NCI-H2029 treated with DMSO at 0.1 percent for 48 hours (cell line): ENCODE measurements around the gene BTNL2.
"Not testable (repeated sequence)": the region's sequence is repeated elsewhere in the genome, so short reads cannot be mapped to it uniquely, and the experiment has no call there.

ENCODE experiments used
- DNase-seq: peaks from one replicate; lab custom pipeline; 2025; lab: John Stamatoyannopoulos, UW

BTNL2 gene, protein sequence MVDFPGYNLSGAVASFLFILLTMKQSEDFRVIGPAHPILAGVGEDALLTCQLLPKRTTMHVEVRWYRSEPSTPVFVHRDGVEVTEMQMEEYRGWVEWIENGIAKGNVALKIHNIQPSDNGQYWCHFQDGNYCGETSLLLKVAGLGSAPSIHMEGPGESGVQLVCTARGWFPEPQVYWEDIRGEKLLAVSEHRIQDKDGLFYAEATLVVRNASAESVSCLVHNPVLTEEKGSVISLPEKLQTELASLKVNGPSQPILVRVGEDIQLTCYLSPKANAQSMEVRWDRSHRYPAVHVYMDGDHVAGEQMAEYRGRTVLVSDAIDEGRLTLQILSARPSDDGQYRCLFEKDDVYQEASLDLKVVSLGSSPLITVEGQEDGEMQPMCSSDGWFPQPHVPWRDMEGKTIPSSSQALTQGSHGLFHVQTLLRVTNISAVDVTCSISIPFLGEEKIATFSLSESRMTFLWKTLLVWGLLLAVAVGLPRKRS

DNA sequence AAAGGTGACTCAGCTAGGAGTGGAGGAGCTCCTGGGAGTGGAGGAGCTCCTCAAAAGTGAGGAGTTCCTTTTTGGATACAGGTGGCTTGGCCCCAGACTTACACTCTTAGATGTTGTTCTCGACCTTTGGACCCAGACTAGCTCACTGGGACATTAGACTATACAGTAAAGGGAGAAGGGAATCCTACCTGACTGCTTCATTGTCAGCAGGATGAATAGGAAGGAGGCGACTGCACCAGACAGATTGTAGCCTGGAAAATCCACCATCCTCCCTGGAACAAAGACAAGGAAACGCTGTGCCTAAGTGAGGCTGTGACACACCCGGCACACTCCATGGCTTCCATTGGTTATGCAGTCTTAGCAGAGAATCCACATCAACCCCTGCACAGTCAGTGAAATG lies at the start of gene BTNL2:
Gene BTNL2, minus strand, starts transcription at position 325 of the 400 bp plus-strand sequence. Its CDS starts 58 bp downstream, at position 267.
- no peak for DNase-seq

DNA sequence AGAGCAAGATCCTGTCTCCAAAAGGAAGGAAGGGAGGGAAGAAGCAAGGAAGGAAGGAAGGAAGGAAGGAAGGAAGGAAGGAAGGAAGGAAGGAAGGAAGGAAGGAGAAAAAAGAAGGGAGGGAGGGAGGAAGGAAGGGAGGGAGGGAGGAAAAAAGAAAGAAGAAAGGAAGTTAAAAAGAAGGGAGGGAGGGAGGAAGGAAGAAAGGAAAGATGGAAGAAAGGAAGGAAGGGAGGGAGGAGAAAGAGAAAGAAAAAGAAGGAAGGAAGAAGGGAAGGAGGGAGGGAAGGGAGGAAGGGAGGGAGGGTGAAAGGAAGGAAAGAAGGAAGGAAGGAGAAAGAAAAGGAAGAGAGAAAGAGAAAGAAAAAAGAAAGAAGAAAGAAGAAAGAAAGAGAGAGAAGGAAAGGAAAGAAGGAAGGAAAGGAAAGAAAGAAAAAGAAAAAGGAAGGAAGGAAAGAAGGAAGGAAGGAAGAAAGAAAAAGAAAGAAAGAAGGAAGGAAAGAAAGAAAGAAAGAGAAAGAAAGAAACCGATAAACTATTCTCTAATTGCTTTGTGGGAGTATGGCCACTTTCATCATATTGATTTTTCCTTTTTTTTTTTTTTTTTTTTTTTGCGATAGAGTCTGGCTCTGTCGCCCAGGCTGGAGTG lies 42.2 kb upstream of the BTNL2 start:
- DNase-seq = no peak

DNA sequence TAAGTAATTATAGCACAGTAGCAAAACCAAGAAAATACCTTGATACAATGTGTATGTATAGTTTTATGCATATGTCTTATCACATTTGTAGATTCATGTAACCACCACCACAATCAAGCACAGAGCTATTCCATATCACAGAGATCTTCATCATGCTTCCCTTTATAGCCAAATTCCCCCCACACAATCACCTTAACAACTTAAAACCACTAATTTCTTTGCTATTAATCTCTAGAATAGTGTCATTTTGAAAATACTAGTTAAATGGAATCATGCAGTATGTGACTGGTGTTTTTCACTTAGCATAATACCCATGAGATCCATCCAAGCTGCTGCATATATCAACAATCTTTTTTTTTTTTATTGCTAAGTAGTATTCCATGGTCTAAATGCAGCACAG lies 41.0 kb upstream of the BTNL2 start:
- DNase-seq = no peak

DNA sequence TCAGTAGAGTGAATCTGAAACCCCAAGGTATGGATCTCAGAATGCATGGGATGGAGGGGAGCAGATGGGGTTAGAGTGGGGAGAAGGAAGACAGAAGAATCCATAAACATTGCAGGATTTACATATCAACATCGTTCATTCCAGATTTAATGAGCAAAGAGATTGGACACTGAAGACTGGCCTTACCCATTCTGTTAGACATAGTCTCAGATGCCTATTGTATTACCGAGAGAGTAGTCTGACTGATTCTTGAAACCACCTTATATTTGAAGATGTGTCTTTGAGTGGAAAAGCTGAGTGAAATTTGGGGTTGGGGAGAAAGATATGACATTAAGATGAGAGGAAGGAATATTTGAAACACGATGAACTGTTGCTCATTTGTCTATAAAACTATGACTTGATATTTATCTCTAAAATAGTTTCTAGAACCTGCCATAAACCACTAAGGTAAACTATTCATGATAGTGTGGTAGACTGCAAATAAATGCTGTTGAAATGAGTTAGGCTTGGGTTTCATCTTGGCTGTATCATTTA lies 38.4 kb upstream of the BTNL2 start:
- DNase-seq = no peak

DNA sequence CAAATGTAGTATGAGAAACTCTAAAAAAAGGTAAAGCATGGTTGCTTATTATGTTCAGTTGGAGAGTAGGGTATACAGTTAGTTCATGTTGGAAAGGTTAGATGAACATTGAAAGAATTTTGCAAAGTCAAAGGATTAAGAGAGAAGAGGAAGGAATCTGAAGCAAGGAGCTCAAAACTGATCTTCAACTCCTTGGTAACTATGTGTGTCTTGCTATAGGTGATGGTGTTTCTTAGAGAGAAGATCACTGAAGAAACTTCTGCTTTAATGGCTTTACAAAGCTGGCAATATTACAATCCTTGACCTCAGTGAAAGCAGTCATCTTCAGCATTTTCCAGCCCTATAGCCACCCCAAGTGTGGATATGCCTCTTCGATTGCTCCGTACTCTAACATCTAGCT lies 37.5 kb upstream of the BTNL2 start:
- DNase-seq = no peak

DNA sequence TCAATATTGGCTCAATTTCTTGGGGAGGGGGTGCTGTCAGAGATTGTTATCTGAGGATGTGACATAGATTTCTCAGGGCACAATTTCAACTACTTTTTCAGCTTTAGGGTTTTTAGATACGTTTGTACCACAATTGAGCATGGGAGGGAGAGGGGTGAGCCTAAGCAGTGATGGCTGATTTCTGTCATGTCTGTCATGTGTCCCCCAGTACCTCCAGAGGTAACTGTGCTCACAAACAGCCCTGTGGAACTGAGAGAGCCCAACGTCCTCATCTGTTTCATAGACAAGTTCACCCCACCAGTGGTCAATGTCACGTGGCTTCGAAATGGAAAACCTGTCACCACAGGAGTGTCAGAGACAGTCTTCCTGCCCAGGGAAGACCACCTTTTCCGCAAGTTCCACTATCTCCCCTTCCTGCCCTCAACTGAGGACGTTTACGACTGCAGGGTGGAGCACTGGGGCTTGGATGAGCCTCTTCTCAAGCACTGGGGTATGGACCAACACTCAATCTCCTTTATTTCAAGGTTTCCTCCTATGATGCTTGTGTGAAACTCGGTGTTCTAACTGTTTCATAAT lies 36.1 kb upstream of the BTNL2 start:
- no peak for DNase-seq

DNA sequence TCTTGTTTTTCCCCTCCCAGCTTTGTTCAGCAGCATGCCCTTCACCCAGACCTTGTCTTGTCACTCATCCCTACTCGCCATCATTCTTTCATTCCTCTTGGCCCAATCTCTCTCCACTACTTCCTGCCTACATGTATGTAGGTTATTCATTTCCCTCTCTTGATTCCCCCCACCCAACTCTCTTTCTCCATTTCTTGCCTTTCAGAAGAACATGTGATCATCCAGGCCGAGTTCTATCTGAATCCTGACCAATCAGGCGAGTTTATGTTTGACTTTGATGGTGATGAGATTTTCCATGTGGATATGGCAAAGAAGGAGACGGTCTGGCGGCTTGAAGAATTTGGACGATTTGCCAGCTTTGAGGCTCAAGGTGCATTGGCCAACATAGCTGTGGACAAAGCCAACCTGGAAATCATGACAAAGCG lies 35.3 kb upstream of the BTNL2 start:
- no peak for DNase-seq

DNA sequence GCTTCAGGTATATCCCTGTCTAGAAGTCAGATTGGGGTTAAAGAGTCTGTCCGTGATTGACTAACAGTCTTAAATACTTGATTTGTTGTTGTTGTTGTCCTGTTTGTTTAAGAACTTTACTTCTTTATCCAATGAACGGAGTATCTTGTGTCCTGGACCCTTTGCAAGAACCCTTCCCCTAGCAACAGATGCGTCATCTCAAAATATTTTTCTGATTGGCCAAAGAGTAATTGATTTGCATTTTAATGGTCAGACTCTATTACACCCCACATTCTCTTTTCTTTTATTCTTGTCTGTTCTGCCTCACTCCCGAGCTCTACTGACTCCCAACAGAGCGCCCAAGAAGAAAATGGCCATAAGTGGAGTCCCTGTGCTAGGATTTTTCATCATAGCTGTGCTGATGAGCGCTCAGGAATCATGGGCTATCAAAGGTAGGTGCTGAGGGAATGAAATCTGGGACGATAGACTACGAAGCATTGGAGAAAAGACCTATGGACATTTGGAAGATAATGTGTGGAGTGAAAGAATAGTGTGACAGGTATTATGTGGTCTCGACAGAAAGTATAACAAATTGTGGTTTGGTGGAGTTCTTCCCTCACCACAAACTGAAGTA lies 32.7 kb upstream of the BTNL2 start, which contains the start of gene HLA-DRA:
Gene HLA-DRA, plus strand, starts transcription at position 286 of the 613 bp plus-strand sequence. Its CDS starts 64 bp downstream, at position 350.
- DNase-seq = no peak

DNA sequence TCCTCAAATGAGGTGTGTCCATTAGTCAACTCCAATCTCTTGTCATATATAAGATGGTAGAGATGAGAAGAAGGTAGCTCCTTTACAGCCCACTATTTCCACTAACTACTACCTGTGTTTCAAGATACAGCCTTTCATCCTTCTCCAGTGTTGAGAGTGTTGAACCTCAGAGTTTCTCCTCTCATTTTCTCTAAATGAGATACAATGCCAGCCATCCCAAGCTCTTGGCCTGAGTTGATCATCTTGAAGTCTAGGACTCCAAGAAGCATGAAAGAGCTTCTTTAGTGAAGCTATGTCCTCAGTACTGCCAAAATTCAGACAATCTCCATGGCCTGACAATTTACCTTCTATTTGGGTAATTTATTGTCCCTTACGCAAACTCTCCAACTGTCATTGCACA lies 32.2 kb upstream of the BTNL2 start:
- DNase-seq = no peak

DNA sequence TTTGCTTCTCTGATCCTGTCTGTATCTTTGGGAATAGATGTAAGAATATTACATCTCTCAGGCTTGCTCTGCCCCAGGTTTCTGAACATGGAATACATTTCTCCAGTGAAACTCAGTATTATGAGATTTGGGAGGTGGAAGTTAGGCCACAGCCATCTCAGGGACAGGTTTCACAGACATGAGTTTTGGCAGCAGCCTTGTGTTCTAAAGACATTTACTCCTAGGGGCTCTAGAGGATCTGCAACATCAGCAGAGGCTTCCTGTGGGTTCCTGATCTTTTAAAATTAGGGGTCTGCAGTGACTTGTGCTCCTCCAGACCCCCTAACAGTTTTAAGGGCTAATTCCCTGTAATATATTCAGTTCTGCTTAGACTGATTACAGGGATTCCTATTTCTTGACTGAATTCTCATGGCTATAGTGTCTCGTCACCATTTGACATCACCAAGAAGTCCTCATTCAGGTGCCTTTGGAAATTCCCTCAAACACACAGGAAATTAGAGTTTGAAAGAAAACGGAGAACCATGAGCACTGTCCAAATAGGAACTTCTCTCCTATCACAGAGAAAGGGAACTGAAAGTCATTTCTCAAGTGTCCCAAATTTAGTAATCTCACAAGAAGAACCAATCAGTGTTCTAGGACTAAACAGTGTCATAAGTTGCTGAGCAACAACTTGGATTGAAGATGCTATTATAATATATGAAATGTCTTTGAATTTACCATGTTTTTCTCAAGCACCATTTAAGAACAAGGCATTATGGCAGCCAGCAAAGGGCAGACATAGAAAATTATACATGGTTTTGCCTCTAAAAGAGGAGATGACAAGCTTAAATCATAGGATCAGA lies 30.2 kb upstream of the BTNL2 start:
- DNase-seq = no peak

DNA sequence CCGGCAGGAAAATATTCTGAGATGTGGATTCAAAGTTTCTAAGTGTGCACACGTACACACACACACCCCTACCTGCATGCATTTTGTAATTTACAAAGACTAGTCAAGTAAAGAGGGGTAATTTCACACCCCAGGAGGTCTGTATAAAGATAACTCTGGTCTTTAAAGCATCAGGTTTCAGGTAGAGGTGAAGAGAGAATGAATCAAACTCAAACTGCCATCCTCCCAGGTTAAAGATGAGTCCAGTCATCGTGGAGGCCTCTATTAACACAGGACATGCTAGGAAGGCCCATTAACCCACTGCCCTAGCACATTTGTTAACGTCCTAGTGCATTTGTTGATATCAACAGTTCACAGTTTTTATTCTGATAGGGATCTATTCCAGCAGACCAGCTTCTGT lies 29.2 kb upstream of the BTNL2 start:
- DNase-seq = no peak

DNA sequence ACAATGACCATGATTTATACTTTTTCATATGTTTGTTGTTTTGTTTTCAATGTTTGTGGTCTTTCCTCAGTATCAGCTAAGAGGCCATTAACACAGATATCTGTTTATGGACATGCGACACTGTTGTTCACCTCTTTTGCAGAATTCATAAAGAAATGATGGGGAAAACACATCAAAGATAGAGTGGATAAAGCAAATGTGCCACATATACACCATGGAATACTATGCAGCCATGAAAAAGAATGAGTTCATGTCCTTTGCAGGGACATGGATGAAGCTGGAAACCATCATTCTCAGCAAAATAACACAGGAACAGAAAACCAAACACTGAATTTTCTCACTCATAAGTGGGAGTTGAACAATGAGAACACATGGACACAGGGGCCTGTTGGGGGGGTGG lies 27.0 kb upstream of the BTNL2 start:
- DNase-seq = not testable (repeated sequence)

DNA sequence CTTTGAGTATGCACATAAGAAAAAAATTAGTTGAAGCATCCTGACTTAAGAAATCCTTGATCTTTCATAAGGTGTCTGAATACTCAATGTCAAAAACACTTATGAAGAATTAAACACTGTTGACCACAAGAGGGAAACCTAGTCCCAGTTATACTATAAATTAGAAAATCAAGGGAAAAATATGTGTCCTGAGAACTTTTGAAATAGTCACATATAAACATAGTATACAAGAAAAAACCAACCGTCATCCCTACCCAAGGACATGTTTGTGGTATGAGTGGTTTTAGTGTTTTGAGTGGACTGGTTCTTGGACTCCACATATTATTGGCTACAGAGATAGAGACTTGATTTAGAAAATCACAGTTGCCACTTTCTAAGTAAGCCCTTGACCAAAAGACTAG lies 25.1 kb upstream of the BTNL2 start:
- no peak for DNase-seq

DNA sequence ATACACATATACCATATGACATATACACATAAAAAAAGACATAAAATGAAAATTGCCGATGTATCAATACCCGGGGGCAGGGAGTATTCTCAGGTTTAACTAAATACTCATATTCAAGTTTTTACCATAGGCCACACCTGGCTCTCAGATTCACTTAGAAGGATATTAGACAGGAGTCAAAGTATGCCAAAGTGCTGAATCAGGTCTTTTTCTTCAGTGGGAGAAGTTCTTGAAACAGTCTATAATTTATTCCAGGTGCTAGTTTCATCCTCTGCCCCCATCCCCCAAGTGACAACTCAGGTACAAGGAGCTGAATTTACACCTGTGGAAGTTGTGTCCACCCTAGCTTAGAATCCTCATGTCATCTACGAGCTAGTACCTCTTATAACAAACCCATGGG lies 24.2 kb upstream of the BTNL2 start:
- no peak for DNase-seq

DNA sequence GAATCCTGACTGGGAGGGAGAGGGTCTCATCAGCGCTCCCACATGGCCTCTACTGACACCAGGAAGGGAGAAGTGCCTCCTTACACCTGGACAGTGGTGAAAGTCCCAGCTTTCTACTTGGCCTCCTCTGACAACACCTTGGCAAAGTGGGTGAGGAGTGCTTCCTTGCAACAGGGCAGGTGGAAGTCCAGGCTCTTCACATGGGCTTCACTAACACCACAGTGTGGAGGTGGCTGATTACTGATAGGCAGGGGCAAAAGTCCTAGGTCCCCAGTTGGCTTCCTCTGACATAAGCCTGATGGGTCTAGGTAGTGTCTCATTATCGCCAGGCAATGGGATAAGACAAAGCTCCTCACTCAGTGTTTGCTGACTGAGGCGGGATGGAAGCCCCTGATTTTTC lies 23.2 kb upstream of the BTNL2 start:
- DNase-seq = no peak

DNA sequence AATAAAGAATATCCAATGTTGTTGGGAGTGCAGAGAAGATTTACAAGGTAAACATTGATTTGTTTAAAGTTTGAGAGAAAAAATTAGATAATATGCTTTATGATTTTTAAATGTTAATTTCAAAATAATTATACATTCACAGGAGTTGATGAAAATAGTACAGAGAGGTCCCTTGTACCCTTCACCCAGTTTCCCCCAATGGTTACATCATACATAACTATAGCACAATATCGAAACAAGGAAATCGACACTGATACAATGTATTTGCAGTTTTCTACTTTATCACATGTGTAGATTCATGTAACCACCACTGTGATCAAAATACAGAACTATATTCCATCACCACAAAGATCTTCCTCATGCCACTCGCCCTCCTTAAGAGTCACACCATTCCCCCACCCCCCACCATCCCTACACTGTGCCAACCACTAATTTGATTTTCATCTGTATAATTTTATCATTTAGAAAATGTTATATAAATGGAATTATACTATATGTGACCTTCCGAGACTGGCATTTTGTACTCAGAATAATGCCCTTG lies 21.0 kb upstream of the BTNL2 start:
- no peak for DNase-seq

DNA sequence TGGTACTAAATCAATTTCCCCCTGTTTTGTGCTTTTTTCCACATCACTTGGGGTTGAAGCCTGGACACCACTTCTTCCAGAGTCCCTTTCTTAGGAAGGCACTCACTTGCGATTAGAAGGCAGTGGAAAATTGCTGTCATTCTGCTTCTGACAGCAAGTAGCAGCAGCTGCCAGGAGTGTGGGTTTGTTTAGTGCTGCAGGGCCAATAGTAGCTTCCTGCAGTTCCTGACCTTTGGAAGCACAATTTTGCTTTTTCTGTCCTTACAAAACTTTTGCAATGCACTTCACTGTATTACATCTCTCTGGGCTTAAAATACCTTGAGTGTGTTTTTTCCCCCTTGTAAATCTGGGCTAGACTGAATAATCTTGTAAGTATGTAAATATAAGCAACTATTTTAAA lies 20.2 kb upstream of the BTNL2 start:
- DNase-seq = no peak

DNA sequence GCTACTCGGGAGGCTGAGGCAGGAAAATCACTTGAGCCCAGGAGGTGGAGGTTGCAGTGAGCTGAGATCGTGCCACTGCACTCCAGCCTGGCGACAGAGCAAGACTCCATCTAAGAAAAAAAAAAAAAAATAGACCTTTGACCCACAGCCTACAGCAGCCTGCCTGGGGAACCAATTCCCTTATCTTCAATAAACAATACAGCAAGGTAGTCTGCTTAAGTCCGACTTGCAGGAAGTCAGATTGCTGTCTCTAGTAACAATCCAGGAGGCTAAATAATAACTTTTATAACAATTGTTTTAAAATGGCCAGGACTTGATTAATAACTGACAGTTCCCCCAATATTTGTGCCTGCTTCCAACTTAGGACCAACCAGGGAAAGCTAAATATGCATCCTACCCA lies 19.4 kb upstream of the BTNL2 start:
- DNase-seq = no peak

DNA sequence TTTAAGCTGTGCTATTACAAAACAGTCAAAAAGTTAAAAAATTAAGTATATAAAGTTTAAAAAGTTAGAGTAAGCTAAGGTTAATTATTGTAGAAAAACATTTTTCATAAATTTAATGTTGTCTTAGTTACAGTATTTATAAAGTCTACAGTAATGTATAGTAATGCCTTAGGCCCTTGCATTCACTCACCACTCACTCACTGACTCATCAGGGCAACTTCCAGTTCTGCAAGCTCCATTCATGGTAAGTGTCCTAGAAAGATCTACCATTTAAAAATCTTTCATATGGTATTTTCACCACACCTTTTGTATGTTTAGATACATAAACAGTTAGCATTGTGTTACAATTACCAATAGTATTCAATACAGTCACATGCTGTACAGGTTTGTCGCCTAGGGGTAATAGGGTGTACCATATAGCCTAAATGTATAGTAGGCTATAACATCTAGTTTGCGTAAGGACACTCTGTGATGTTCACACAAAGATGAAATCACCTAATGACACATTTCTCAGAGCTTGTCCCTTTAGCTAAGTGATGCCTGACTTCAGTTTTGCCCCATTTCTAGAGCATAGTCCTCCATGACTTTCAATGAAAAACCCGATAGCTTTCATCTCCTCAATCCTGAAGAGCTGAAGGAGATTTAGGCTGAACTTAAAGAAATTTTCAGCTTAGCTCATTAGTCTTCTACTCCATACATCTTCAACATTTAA lies 17.8 kb upstream of the BTNL2 start:
- no peak for DNase-seq

DNA sequence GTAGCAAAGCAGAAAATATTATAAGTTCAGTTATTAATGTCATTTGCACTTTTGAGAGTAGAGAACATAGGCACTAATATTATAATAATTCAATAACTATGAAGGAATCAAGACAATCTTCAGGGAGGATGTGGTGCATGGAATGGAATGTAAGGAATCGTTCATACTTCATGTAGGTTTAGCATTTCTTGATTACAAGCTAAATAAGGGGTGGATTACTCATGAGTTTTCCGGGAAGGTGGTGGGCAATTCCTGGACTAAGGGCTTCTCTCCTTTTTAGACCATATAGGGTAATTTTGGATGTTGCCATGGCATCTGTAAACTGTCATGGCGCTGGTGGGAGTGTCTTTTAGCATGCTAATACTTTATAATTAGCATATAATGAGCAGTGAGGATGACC lies 9.1 kb upstream of the BTNL2 start:
- DNase-seq = no peak
